ENCODE results near the gene JOSD1. TPM values are rescaled to one million over a fixed set of nuclear protein-coding genes. Genes with fewer than 3 reads are reported as not detected.

JOSD1 gene
- total RNA-seq, 1 donor, result 86.1 TPM

GRCh38 chr22:38655519-38656255, 45.1 kb downstream of the JOSD1 start:
- no peaks in the 10 kb centered on the region for H4K20me1 ChIP-seq (ENCODE audit: insufficient read depth, low read length)

DNA sequence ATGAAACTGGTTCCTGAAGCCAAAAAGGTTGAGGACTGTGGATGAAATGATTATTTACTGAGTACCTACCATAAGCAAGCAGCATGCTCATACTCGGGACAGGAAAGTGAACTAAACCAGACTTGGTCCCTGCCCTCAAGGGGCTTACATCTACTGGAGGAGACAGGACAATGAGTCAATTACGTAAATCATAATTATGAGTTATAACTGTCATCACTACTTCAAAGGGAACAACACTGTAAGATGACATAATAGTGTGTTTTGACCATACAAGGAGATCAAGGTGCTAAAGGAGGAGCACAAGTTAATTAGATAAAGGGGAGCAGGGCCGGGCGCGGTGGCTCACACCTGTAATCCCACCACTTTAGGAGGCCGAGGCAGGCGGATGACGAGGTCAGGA, 47.0 kb downstream of the JOSD1 start:
- no peak overlapping the region for H3K4me3 ChIP-seq (ENCODE audit: insufficient read depth, low read length)
- H3K4me1 ChIP-seq (ENCODE audit: insufficient read depth, low read length), result peaks cover 17% of the 10 kb centered on the region
- H4K20me1 ChIP-seq (ENCODE audit: insufficient read depth, low read length), result no peaks in the 10 kb centered on the region
- H3K9me3 ChIP-seq (ENCODE audit: low read depth, low read length), result no peaks in the 10 kb centered on the region
- no peak overlapping the region for H3K27ac ChIP-seq (ENCODE audit: low read depth, low read length)
- DNase-seq (ENCODE audit: insufficient read length, low spot score, missing footprints), result no peak
- H3K79me2 ChIP-seq (ENCODE audit: insufficient read depth, low read length), result peaks cover 14% of the 10 kb centered on the region
- H3K27me3 ChIP-seq (ENCODE audit: insufficient read depth, low read length), result no peaks in the 10 kb centered on the region
- no peaks in the 10 kb centered on the region for H3K36me3 ChIP-seq (ENCODE audit: insufficient read depth, low read length)
- TF ChIP-seq, protein P1, sequence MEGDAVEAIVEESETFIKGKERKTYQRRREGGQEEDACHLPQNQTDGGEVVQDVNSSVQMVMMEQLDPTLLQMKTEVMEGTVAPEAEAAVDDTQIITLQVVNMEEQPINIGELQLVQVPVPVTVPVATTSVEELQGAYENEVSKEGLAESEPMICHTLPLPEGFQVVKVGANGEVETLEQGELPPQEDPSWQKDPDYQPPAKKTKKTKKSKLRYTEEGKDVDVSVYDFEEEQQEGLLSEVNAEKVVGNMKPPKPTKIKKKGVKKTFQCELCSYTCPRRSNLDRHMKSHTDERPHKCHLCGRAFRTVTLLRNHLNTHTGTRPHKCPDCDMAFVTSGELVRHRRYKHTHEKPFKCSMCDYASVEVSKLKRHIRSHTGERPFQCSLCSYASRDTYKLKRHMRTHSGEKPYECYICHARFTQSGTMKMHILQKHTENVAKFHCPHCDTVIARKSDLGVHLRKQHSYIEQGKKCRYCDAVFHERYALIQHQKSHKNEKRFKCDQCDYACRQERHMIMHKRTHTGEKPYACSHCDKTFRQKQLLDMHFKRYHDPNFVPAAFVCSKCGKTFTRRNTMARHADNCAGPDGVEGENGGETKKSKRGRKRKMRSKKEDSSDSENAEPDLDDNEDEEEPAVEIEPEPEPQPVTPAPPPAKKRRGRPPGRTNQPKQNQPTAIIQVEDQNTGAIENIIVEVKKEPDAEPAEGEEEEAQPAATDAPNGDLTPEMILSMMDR (IDR thresholded peaks at IDR 0.05; ENCODE audit: extremely low read depth, low read depth, low read length), result no peak
- H2AFZ ChIP-seq (ENCODE audit: low read length), result no peak overlapping the region
- no peak overlapping the region for H3K4me2 ChIP-seq (ENCODE audit: insufficient read depth, low read length)

More at GRCh38 chr22:38655519-38656255, 45.1 kb downstream of the JOSD1 start:
- Histone ChIP-seq H3K36me3 (ENCODE audit: insufficient read depth, low read length) (no peaks in the 10 kb centered on the region), H3K27me3 (ENCODE audit: insufficient read depth, low read length) (no peaks in the 10 kb centered on the region), H3K79me2 (ENCODE audit: insufficient read depth, low read length) (peaks cover 14% of the 10 kb centered on the region), H3K4me2 (ENCODE audit: insufficient read depth, low read length) (peak overlapping the region; percentile 88), H3K27ac (ENCODE audit: low read depth, low read length) (peak overlapping the region; percentile 100), H2AFZ (ENCODE audit: low read length) (peak overlapping the region; percentile 100), H3K4me3 (ENCODE audit: insufficient read depth, low read length) (peak overlapping the region; percentile 92), H3K9me3 (ENCODE audit: low read depth, low read length) (no peaks in the 10 kb centered on the region), H3K4me1 (ENCODE audit: insufficient read depth, low read length) (peaks cover 17% of the 10 kb centered on the region)
- TF ChIP-seq, protein P1 (IDR thresholded peaks at IDR 0.05; ENCODE audit: extremely low read depth, low read depth, low read length), result no peak
- peak; percentile 65 for DNase-seq (ENCODE audit: insufficient read length, low spot score, missing footprints)

- no peak overlapping the region for H2AFZ ChIP-seq (ENCODE audit: low read length)
- no peaks in the 10 kb centered on the region for H3K27me3 ChIP-seq (ENCODE audit: insufficient read depth, low read length)
- H3K27ac ChIP-seq (ENCODE audit: low read depth, low read length), result no peak overlapping the region
- H4K20me1 ChIP-seq (ENCODE audit: insufficient read depth, low read length), result no peaks in the 10 kb centered on the region
- no peaks in the 10 kb centered on the region for H3K9me3 ChIP-seq (ENCODE audit: low read depth, low read length)
- peaks cover 12% of the 10 kb centered on the region for H3K79me2 ChIP-seq (ENCODE audit: insufficient read depth, low read length)
- TF ChIP-seq, protein P1 (IDR thresholded peaks at IDR 0.05; ENCODE audit: extremely low read depth, low read depth, low read length), result no peak
- H3K4me1 ChIP-seq (ENCODE audit: insufficient read depth, low read length), result peaks cover 17% of the 10 kb centered on the region
- DNase-seq (ENCODE audit: insufficient read length, low spot score, missing footprints), result no peak
- H3K4me2 ChIP-seq (ENCODE audit: insufficient read depth, low read length), result no peak overlapping the region
- no peaks in the 10 kb centered on the region for H3K36me3 ChIP-seq (ENCODE audit: insufficient read depth, low read length)
- H3K4me3 ChIP-seq (ENCODE audit: insufficient read depth, low read length), result no peak overlapping the region
Measured at GRCh38 chr22:38652859-38653258, 47.9 kb downstream of the JOSD1 start.

GRCh38 chr22:38649841-38650522, 50.8 kb downstream of the JOSD1 start:
- Histone ChIP-seq H3K27me3 (ENCODE audit: insufficient read depth, low read length) (no peaks in the 10 kb centered on the region), H3K4me2 (ENCODE audit: insufficient read depth, low read length) (no peak overlapping the region), H3K79me2 (ENCODE audit: insufficient read depth, low read length) (no peaks in the 10 kb centered on the region), H3K27ac (ENCODE audit: low read depth, low read length) (no peak overlapping the region), H4K20me1 (ENCODE audit: insufficient read depth, low read length) (no peaks in the 10 kb centered on the region), H3K4me3 (ENCODE audit: insufficient read depth, low read length) (no peak overlapping the region), H3K9me3 (ENCODE audit: low read depth, low read length) (no peaks in the 10 kb centered on the region), H2AFZ (ENCODE audit: low read length) (no peak overlapping the region), H3K36me3 (ENCODE audit: insufficient read depth, low read length) (no peaks in the 10 kb centered on the region), H3K4me1 (ENCODE audit: insufficient read depth, low read length) (no peaks in the 10 kb centered on the region)
- TF ChIP-seq, protein P1 (IDR thresholded peaks at IDR 0.05; ENCODE audit: extremely low read depth, low read depth, low read length), result no peak
- no peak for DNase-seq (ENCODE audit: insufficient read length, low spot score, missing footprints)

All from osteoblast (primary cell).